DOHH2 (cell line): ENCODE data around the gene LPXN.
"Not testable (repeated sequence)": the region's sequence is repeated elsewhere in the genome, so short reads cannot be mapped to it uniquely, and the experiment has no call there.

Experiments
- H3F3A ChIP-seq: fragments of 200-600 bp; sonication (generic), shearing (Covaris generic); 2 replicates; pipeline ENCODE4 v1.6.0; 2016; ENCODE audit warnings: antibody characterized with exemption, mild to moderate bottlenecking; ENCODE audit not compliant: control insufficient read depth, insufficient read depth
- H3K27ac ChIP-seq: fragments of 200-600 bp; sonication (generic); 2 replicates; pipeline ENCODE4 v1.5.1; 2014; ENCODE audit warnings: low read depth, mild to moderate bottlenecking, low read length, moderate library complexity
- H3K27me3 ChIP-seq: fragments of 200-600 bp; sonication (generic); 2 replicates; pipeline ENCODE4 v1.6.1; 2014; ENCODE audit warnings: mild to moderate bottlenecking, low read length, mixed read lengths; ENCODE audit not compliant: control insufficient read depth
- H3K36me3 ChIP-seq: fragments of 200-600 bp; sonication (generic); 2 replicates; pipeline ENCODE4 v1.6.1; 2014; ENCODE audit warnings: mild to moderate bottlenecking, low read length, moderate library complexity, mixed read lengths; ENCODE audit not compliant: control insufficient read depth
- H3K4me1 ChIP-seq: fragments of 200-600 bp; sonication (generic); 2 replicates; pipeline ENCODE4 v1.6.1; 2014; ENCODE audit warnings: mild to moderate bottlenecking, low read length, mixed read lengths; ENCODE audit not compliant: control insufficient read depth
- H3K4me2 ChIP-seq: fragments of 200-600 bp; sonication (generic); 2 replicates; pipeline ENCODE4 v1.6.0; 2014; ENCODE audit warnings: mild to moderate bottlenecking, low read length, moderate library complexity
- H3K4me3 ChIP-seq: fragments of 200-600 bp; sonication (generic); 2 replicates; pipeline ENCODE4 v1.5.1; 2014; ENCODE audit warnings: mild to moderate bottlenecking, low read length, mixed read lengths
- H3K79me2 ChIP-seq: fragments of 200-600 bp; sonication (generic); 2 replicates; pipeline ENCODE4 v1.6.1; 2014; ENCODE audit warnings: mild to moderate bottlenecking, low read length, mixed read lengths; ENCODE audit not compliant: control insufficient read depth
- H3K9me2 ChIP-seq: fragments of 200-600 bp; sonication (generic); replicated peaks from 2 replicates; pipeline ENCODE4 v1.6.1; 2014; ENCODE audit warnings: mild to moderate bottlenecking, low read length, mixed read lengths; ENCODE audit not compliant: control insufficient read depth
- H3K9me3 ChIP-seq: fragments of 200-600 bp; sonication (generic); 2 replicates; pipeline ENCODE4 v1.6.1; 2014; ENCODE audit warnings: antibody characterized with exemption, low read length, mixed read lengths; ENCODE audit not compliant: control insufficient read depth, insufficient read depth
- H4K20me1 ChIP-seq: fragments of 200-600 bp; sonication (generic); 2 replicates; pipeline ENCODE4 v1.6.0; 2014; ENCODE audit warnings: low read depth, mild to moderate bottlenecking, antibody characterized with exemption, low read length, moderate library complexity; ENCODE audit not compliant: control insufficient read depth, insufficient read depth
- CTCF ChIP-seq: fragments of 200-600 bp; sonication (generic); IDR thresholded peaks from one replicate; pipeline ENCODE4 v1.5.1; 2014; ENCODE audit warnings: antibody characterized with exemption, mild to moderate bottlenecking, low read depth, low read length; ENCODE audit not compliant: poor library complexity, severe bottlenecking
- EZH2phosphoT487 ChIP-seq: fragments of 200-600 bp; sonication (generic); IDR thresholded peaks from 2 replicates; pipeline ENCODE4 v1.6.1; 2017; ENCODE audit warnings: borderline replicate concordance, mild to moderate bottlenecking, antibody characterized with exemption, low read length, moderate library complexity, mixed read lengths

Gene LPXN

DNA sequence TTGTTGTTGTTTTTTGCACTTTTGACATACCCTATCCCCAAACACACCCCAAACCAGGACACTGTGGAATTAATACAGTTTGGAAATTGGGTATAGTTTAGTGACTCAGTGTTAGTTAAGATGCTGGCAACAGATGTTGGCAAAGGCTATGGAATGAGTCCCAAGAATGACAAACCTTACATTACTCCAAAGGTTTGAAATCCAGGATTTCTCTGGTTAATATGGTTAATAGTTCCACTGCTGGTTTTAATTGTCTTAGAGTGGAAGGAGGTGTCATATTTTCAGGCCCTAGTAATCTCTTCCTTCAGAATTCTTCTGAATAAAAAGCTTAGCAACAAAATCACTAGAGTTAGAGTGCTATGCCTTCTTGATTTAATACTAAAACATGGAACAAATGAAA is 775 bp downstream of the LPXN start:
- H3K4me2 ChIP-seq, result peak overlapping the region; percentile 95
- peak overlapping the region; percentile 92 for H3K4me3 ChIP-seq
- no peaks in the 10 kb centered on the region for H3K9me2 ChIP-seq
- H3K36me3 ChIP-seq, result peaks cover 53% of the 10 kb centered on the region
- H3K79me2 ChIP-seq, result peaks cover 76% of the 10 kb centered on the region
- TF ChIP-seq CTCF (no peak), EZH2phosphoT487 (no peak)
- H3K27ac ChIP-seq, result peak overlapping the region; percentile 96
- H3K9me3 ChIP-seq, result no peaks in the 10 kb centered on the region
- peaks cover 27% of the 10 kb centered on the region for H3F3A ChIP-seq
- peaks cover 42% of the 10 kb centered on the region for H3K4me1 ChIP-seq
- H3K27me3 ChIP-seq, result no peaks in the 10 kb centered on the region
- peaks cover 7% of the 10 kb centered on the region; the same call in 1 of the 2 replicates for H4K20me1 ChIP-seq

DNA sequence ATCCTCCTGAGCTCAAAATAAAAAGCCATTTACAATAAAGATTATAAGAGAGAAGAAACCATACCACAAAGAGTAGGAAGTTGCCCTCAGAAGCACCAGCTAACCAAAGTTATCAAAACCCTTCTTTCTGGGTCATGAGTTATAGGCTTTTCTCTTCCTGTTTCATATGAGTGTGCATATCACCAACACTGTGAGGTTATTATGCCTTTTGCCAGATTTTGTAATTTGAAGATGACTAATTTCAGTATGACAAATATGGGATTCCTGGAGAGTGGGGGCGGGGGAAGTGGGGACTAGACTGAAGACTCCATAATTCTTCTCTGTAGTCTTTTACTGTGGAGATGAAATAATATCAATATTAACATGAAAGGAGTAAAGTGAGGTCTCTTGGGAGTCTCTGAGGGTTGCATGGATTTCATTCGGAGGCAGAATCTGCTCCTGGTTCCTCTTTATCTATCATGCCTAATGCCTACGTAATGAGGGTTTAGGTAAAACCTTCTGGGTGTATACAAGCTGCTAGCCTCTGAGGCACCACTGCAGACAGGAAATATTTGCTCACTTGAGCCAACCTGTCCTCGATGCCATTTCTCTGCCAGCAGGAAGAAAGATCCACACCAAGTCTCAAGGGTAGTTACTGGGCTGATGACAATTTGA is 2.1 kb downstream of the LPXN start:
- Histone ChIP-seq H3K36me3 (peaks cover 59% of the 10 kb centered on the region), H3F3A (peaks cover 33% of the 10 kb centered on the region), H3K4me3 (peak overlapping the region; percentile 92), H3K4me2 (peak overlapping the region; percentile 95), H3K9me3 (no peaks in the 10 kb centered on the region), H3K27ac (peak overlapping the region; percentile 96), H3K9me2 (no peaks in the 10 kb centered on the region), H3K27me3 (no peaks in the 10 kb centered on the region), H3K79me2 (peaks cover 81% of the 10 kb centered on the region), H4K20me1 (peaks cover 5% of the 10 kb centered on the region; the same call in 1 of the 2 replicates), H3K4me1 (peaks cover 52% of the 10 kb centered on the region)
- no peak for TF ChIP-seq EZH2phosphoT487
- no peak for TF ChIP-seq CTCF

- not testable (repeated sequence) for H3K9me3 ChIP-seq, H3K27me3 ChIP-seq, H3K9me2 ChIP-seq, H4K20me1 ChIP-seq
- H3K4me1 ChIP-seq, result peaks cover 59% of the 10 kb centered on the region
- H3K27ac ChIP-seq, result peak overlapping the region; percentile 96
- H3K36me3 ChIP-seq, result peaks cover 63% of the 10 kb centered on the region
- peak overlapping the region; percentile 92 for H3K4me3 ChIP-seq
- H3K79me2 ChIP-seq, result peaks cover 88% of the 10 kb centered on the region
- peak overlapping the region; percentile 95 for H3K4me2 ChIP-seq
- peaks cover 31% of the 10 kb centered on the region for H3F3A ChIP-seq
Measured at GRCh38 chr11:58572906-58573305, 2.8 kb downstream of the LPXN start.

DNA sequence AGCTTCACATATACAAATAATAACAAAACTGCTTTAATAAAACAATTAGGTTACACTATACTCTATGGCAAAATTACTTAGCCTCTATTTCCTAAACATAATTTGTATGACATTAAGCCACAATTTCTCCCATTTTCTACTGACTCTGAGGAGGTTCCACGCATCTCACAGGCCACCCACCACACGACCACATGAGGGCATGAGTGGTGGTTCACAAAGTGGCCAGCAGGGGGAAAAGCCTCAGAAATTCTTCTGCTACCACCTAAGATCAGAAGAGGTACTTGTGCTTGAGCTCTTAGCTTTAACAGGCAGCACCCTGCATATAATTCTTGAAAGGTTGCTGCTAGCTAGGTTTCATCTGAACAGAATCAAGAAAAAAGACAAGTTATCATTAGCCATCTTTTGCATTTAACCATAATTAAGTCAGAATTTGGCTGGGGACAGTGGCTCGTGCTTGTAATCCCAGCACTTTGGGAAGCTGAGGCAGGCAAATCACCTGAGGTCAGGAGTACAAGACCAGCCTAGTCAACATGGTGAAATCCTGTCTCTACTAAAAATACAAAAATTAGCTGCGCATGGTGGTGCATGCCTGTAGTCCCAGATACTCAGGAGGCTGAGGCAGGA is 7.7 kb downstream of the LPXN start:
- peaks cover 7% of the 10 kb centered on the region for H4K20me1 ChIP-seq
- peaks cover 41% of the 10 kb centered on the region for H3K4me1 ChIP-seq
- peaks cover 98% of the 10 kb centered on the region for H3K79me2 ChIP-seq

More for the DNA sequence above, 7.7 kb downstream of the LPXN start:
- Histone ChIP-seq H3K9me2 (no peaks in the 10 kb centered on the region), H3F3A (peaks cover 15% of the 10 kb centered on the region; the same call in 1 of the 2 replicates), H3K27ac (no peak overlapping the region), H3K9me3 (no peaks in the 10 kb centered on the region), H3K36me3 (peaks cover 87% of the 10 kb centered on the region), H3K27me3 (no peaks in the 10 kb centered on the region), H3K4me3 (no peak overlapping the region), H3K4me2 (no peak overlapping the region)
- TF ChIP-seq EZH2phosphoT487 (no peak), CTCF (peak; percentile 86)
